Stimulated activated CD8-positive, alpha-beta memory T cell treated with anti-CD3 and anti-CD28 coated beads, Interleukin-15, amount 100 ng/mL, for 48 hours (primary cell): Measurements from ENCODE around the gene RNF112.

ENCODE experiments used
- DNase-seq, 2 donors: peaks; one replicate each; pipeline ENCODE4 v3.0.0-alpha.2; 2020; ENCODE audit warnings: low read depth in 2 of 2

The RNF112 gene

DNA sequence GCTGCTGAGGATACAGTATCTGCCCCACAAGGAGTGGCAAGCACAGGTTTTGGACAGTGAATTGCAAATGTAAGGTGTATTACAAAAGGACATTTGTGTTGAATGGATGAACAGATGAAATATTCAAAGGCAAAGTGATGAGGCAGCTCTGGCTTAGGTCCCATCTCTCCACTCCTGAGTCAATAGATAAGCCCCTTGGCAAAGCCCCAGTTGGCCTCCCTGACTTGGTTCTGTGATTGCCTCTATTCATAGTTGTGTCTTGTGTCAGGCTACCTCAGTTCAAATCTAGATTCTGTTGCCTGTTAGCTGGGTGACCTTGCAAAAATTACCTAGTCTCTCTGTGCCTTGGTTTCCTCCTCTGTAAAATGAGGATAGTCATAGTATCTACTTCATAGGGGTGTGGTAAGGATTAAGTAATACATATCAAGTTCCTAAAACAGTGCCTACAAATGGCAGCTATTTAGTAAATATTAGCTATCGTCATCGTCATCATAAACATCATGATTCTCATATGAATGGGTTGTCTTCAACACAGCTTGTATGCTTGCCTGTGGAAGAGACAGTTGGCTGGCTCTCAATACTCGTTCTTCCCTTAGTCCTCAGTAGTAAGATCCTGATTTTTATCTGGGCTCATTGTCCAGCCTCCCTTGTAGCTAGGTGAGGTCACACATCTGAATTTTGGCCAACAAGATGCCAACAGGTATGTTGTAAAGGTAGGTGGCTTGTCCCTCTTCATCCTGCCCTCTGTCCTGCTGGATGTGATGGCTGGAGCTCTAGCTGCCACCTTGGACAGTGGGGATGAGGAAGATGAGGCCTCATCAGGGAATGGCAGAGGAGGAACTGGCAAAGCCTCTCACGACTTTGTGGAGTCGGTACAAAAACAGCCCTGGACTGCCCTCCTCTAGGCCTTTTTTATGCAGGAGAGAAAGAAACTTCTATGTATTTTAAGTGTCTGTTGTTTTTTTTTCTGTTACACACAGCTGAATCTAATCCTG lies 21.9 kb upstream of the RNF112 start:
- DNase-seq = no peak

GRCh38 chr17:19390951-19391350 lies 20.1 kb upstream of the RNF112 start:
- DNase-seq = no peak

- no peak for DNase-seq
Observed at GRCh38 chr17:19391432-19391831, 19.6 kb upstream of the RNF112 start.

DNA sequence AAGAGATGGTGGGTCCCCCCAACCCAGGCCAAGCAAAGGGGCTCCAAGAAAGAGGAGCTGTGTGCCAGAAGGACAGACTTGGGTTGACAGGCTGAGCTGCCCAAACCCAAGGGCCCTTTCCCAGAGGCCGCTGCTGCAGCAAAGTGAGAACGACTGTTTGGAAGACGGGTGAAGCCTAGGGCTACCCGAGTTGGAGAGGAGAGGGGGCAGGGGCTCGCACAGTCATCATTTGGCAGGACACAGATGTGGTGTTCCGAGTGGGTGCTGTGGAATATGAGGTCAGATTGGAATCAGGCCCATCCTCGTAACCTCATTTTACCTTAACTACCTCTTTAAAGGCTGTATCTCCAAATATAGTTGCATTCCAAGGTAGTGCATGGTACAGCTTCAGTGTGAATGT lies 18.7 kb upstream of the RNF112 start:
- no peak for DNase-seq

GRCh38 chr17:19397556-19398041 lies 13.4 kb upstream of the RNF112 start:
- DNase-seq = no peak

DNA sequence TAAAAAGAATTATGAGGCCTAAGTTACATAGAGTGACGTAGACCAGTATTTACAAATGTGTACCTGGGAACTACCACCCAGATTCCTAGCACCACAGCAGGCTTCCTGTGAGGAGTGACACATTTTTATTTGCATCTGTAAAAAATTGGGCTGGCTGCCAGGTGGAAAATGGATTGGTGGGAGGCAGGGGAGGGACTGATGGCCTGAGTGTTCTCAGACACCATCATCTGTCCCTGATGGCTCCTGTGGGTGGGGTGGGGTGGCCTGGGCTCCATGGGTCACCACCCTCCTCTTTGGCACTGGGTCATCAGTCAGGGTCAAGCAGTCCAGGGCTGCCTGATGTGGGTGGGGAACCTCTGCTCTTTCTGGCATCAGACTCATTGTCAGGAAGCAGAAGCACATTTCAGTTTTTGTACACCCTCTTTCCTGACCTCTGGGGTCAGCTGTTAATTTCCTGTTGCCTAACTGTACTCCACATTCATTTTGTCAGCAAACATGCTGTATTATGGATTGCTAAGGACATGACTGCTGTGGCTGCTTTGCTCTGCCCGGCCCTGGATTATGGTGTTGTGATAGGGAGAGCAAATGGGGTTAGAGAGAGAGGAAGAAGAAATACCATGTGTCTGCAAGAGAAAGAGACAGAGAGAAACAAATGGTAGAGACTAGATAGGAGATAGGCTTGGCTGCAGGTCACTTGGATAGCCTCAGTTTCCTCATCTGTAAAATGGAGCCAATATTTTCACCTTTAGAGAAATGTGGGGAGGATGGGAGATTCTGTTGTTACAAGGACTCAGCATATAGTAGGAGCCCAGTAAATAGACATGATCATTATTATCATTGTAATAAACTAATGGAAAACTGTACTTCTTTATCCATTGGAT lies 12.5 kb upstream of the RNF112 start:
- DNase-seq = no peak

- DNase-seq = no peak
Observed at GRCh38 chr17:19399750-19400450, 11.1 kb upstream of the RNF112 start.

DNA sequence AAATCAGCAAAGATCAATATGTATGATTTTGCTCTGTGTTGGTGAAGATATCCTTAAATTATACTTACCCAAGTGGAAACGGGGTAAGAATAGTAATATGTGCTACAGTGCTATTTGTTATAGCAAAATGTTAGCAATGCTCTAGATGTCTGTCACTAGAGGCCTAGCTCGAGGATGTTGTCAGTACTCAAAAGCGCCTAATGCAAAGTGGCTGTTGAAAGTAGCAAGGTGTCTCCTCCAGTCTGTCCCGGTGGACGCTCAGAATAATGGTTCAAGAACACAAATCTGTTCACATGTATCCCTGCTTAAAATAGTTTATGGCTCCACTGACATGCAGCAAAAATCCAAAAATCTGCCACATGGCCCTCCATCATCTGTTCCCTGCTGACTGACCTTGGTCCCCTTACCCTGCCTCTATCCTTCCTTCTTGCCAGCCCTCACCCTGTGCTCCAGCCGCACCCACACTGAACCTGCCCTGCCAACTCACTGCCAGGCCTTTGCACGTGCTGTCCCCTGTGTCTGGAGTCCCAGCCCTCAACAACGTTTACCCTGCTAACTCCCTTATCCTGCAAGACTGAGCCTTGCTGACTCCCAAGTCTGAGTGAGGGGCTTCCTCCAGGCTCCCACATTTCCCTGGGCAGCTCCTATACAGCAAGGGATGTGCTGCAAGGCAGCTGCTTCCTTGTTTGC lies 9.6 kb upstream of the RNF112 start:
- no peak for DNase-seq

GRCh38 chr17:19402171-19402570 lies 8.9 kb upstream of the RNF112 start:
- no peak for DNase-seq

DNA sequence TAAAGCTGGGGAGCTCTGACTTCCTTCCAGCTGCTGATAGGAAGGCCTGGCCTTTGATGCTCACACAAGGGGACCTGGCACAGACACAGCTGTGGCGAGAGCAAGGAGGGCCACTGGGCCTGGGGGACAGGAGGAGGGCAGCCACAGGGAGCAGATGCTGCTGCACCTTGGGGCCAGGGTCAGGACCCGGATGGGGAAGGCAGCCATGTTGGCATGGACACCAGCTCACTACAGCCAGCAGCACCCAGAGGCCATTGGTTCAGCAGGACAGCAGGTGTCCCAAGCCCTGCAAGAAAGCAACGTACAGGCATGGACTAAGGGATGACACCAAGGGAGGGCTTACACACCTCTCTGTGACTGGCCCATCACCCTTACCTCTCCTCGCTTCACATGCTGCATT lies 8.0 kb upstream of the RNF112 start:
- no peak for DNase-seq

DNA sequence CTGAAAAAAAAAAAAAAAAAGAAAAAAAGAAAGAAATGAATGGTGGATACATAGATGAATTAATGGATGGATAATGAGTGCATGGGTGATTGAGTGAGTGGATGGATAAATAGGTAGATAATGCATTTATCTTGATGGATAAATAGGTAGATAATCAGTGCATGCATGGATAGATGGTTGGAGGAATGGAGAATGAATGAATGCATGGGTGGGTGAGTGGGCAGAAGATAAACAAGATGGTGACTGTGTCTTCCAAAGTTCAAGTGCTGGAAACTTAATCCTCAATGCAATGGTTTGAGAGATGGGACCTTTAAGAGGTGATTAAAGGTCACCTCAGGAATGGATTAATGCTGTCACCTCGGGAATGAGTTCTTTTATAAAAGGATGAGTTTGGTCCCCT lies 6.8 kb upstream of the RNF112 start:
- DNase-seq = no peak

DNA sequence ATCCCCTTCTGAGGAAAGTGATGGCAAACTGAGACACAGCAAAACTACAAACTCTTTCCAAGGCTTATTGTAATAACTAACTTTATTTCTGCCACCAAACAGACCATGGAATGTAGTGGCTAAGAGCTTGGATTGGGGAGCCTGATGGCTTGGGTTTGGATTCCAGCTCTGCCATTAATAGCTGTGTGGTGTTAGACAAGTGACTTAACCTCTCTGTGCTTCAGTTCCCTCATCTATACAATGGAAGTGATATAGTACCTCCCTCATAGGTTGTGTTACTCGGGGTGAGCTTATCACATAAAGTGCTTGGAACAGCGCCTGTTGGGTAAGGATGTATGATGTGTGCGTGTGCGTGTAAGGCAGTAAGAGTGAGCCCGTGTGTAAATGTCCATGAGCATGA lies 5.9 kb upstream of the RNF112 start:
- DNase-seq = no peak

- DNase-seq = no peak
Observed at GRCh38 chr17:19407601-19408345, 3.3 kb upstream of the RNF112 start.

DNA sequence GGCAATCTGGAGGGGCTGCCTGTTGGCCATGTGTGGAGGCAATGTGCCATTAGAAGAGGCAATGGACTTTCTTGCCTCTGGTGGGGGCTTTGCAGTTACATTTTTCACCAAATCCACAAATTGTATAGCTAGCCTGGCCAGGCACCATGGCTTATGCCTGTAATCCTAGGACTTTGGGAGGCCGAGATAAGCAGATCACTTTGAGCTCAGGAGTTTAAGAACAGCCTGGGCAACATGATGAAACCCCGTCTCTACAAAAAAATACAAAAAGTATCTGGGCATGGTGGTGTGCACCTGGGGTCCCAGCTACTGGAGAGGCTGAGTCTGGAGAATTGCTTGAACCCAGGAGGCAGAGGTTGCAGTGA lies 2.7 kb upstream of the RNF112 start:
- DNase-seq = no peak

DNA sequence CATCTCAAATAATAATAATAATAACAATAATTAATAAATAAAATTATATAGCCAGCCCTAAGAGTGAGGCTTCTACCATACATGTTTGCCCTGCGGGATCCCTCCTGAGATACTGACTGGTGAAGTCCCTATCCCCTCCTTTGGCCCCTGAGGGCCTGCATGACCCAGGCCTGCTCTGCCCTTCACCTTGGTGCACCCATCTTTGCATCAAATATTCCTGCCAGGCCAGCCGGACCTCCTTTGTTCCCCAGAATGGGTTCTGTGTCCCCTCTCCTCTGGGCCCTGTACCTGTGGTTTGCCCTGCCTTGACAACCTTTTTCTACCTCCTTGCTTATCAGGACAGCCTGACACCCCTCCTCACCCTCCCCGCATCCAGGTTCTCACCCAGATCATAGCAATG lies 2.0 kb upstream of the RNF112 start:
- no peak for DNase-seq

- DNase-seq = no peak
Observed at GRCh38 chr17:19409509-19409908, 1.5 kb upstream of the RNF112 start.

DNA sequence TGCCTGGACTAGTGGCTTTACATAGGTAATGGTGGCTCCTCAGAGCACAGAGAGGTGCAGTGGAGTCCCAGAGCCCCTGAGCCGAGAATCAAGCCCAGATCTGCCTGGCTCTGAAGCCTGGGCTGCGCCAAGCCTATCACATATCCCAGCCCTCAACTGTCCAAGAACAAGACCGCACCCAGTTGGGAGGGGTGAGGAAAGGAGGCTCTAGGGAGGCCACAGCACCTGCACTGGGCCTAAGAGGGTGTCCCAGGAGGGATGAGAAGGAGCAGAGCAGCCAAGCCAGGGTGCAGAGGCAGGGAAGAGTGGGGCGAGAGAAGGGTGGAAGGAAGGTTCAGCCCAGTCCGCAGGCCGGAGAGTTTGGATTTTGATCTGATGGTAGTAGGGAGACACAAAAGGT lies 941 bp upstream of the RNF112 start:
- no peak for DNase-seq

- DNase-seq = no peak
Observed at GRCh38 chr17:19411631-19412030, 599 bp downstream of the RNF112 start.

- no peak for DNase-seq
Observed at GRCh38 chr17:19412510-19412909, 1.5 kb downstream of the RNF112 start.

GRCh38 chr17:19412984-19413383 lies 2.0 kb downstream of the RNF112 start:
- DNase-seq = no peak

DNA sequence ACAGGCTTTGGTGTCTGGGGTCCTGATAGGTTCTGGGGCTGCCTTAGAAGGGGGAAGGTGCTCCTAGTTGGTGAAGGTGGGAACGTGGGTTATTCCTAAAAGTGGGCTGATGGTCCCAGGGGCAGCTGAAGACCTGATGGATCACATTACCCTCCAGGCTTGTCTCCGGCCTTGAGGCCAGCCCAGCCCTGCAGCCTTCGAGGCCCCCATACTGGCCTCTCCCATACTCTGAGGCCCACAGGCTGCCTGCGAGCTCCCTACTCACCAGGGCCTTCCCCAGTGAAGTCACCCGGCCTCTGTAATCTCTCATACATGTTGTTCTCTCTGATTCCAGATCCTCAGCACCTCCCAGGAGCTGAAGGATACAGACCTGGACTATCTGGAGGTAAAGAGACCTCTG lies 2.7 kb downstream of the RNF112 start:
- no peak for DNase-seq
